ENCODE data around the gene TM4SF5.

GRCh38 chr17:4823373-4824089 is 51.8 kb downstream of the TM4SF5 start:
- no peak for TF ChIP-seq EZH2 (IDR thresholded peaks at IDR 0.05; ENCODE audit: insufficient read depth, low read length)
- no peak for TF ChIP-seq CTCF (IDR thresholded peaks at IDR 0.05; ENCODE audit: insufficient read depth, low read depth, low read length)

Measured in astrocyte (in vitro differentiated cells and primary cell).